SHP77 (cell line): ENCODE measurements around the gene KRCC1.
"Not testable (repeated sequence)": the region's sequence is repeated elsewhere in the genome, so short reads cannot be mapped to it uniquely, and the experiment has no call there.

Experiments
- DNase-seq, 2 experiments: peaks; one replicate each; lab custom pipeline; 2025; lab: John Stamatoyannopoulos, UW

KRCC1 gene

DNA sequence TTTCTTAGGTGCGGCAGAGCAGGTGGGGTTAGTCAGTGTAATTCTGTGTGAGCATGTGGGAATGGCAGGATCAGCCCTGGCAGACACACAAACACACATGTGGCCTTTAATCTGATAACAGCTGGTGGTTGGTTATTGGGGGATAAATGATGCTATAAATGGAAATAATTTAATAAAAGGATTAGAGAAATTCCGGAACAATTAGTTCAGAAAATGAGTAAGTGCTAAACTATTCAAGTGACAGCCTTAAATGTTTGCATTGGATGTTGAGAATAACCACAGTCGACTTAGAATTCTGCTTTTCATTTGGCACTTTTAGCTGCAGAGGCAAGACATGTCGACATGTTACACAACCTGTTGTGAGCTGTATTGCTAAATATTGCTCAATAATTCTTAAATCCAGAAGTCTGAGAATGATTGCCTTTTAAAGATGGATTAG, 19.3 kb upstream of the KRCC1 start:
- no peak for DNase-seq

DNA sequence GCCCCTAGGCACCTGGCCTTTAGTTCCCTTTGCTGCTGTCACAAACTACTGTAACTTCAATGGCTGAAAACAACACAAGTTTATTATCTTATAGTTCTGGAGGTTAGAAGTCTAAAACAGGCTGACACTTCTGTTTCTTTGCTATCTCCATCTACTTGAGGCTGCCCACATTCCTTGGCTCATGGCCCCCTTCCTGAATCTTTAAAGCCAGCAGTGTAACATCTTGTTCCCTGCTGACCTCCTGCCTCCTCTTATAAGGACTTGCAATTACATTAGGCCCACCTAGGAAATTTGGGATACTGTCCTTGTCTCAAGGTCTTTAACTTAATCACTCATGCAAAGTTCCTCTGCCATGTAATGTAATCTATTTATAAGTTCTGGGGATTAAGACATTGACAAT, 18.6 kb upstream of the KRCC1 start:
- DNase-seq = no peak

DNA sequence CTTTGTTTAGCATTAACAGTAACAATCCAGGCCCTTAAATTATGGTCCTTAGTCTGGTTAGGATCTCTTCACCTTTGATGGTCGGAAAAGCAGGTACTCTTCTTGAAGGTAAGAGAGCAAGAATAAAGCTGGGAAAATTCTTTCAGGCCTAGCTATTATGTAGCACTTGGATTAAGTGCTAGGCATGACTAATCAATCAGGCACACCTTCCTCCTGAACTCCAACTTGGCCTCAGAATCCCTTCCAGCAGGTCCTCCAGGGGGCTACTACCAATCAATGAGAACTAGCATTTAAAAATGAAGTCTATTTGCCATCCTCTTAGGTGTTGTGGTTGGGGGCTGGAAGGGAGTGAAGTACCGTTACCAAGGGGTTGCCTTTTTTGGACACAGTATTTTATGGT, 15.8 kb upstream of the KRCC1 start:
- DNase-seq = no peak

DNA sequence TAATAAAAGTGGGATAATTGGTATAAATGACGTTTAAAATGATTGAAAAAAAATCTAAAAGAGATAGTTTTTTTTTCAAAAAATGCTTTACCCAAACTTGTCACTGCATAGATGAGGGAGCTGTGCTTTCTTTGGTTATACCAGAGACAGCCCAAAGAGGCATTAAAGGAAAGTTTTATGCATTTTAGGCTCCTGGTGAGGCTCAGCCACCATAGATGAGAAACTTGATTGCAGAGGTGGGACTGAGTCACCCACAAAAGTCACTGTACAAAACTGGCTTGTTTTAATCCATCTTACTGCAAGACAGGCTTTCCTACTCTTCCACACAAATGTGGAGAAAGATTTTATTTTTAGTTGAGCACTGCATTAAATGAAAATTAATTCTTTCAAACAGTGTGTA, 14.5 kb upstream of the KRCC1 start:
- DNase-seq = no peak

DNA sequence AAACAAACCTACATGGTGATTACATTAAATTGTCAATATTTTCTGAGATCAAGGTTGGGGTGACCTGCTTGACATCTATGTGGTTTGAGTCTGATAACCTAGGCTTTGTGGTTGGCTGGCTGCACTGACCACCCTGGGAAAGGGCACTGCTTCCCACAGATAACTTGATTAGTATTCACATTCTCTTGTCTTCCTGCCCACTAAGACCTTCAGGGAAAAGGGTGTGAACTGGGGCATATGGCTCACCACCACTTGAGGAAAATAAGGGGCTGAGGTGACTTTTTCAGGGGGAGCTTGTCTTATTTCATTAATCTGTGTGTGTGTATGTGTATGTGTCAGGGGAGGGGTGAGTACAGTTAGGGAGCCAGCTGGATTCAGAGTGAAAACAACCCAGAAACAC, 13.5 kb upstream of the KRCC1 start:
- no peak for DNase-seq

DNA sequence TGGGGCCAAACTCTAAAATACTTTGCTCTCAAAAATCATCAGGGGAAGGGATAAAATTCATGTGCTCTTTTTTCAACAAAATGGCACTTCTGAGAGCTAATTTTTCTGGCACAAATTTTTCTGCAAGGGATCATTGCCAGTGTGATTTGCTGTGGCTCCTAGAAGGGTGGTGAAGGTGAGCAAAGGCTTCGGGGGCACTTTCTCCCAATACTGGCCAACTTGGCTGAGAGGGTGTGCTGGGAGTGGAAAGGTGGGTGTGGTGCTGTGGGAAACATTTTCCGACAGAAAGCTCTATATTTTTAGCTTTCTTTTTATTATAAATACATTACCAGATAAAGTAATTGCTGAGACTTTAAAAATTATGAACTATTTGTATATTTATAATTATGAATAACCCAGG, 12.5 kb upstream of the KRCC1 start:
- no peak for DNase-seq

DNA sequence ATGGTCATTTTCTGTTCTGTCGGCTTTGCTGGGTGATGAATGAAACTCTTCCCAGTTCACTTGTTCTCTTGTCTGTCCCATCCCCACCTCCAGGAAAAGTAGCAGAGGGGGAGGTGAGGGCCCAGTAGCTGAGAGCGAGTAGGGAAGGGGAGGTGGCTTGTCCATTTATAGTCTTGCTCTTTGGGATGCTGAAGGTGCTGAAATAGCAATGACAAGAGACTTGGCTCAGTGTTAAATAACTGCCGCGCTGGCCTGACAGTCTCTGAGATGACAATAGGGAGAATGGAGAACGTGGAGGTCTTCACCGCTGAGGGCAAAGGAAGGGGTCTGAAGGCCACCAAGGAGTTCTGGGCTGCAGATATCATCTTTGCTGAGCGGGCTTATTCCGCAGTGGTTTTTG, 12.0 kb upstream of the KRCC1 start, which contains the start of gene SMYD1:
TSS of gene SMYD1 (plus strand) at position 228 of the 400 bp plus-strand sequence. CDS start at position 268, 40 bp downstream.
- DNase-seq = no peak

DNA sequence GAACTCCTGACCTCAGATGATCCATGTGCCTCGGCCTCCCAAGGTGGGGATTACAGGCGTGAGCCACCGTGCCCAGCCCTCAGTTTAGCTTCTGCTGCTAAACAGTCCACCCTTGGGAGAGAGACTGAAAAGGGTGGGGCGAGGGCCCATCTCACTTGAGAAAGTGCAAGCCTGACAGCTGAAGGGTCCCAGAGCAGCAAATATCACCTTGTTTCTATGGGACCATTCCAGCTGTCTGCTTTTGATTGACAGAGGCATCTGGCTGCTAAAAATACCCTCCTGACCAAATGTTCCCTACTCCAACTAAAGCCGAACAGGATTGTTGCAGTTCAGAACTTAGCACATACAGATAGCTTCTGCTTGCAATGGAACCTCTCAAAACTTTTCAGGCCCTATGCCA, 11.6 kb upstream of the KRCC1 start:
- DNase-seq = no peak

DNA sequence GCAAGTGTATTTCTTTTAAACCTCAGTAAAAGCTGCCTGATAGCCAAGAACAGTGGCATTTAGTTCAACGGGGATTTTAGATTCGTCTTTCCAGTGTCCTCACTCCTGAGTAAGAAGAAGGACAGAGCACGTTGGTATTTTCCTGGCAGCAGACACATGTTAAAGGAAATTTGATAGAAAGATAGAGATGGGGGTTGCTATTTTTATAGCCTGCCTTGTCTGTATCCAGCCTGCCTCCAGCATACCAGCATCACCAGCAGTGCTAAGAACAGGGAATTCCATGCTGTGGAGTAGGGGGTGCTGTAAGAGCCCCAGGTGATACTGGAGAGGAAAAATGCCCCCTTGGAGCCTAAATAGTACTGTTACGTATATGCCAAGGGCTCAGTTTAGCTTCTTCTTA, 11.0 kb upstream of the KRCC1 start:
- no peak for DNase-seq

DNA sequence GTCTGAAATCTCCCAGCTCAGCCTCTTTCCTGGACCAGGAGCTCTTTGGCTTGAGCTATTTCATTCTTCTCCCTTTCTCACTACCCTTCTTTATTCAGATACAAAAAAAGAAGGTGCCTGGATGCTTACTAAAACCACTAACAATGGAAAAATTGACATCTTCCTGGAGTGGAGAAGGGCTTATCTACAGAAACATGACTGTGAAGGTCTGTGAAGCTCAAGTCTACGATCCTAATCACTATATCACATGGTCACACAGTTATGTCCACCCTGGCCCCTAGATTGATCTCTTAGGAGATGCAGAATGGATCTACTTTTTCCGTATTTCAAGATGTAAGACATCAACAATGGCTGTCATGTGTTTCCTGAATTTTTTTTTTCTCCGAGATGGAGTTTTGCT, 5.7 kb upstream of the KRCC1 start:
- DNase-seq = no peak

DNA sequence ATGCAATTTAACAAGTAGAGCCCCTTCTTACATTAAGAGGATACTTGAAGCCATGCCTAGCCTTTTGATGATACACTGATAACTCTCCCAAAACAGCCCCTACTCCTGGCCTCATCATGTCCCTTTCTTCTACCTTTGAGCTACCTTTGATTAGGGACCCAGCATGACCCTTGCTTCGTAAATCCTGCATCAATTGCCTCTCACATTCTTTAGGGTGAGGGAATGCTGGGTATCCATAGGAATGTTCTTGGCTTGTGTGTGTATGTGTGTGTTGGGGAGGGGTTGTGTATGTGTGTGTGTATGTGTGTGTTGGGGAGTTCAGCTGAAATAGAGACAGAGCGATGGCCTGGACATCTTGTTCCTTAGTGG, 5.3 kb upstream of the KRCC1 start:
- no peak for DNase-seq

DNA sequence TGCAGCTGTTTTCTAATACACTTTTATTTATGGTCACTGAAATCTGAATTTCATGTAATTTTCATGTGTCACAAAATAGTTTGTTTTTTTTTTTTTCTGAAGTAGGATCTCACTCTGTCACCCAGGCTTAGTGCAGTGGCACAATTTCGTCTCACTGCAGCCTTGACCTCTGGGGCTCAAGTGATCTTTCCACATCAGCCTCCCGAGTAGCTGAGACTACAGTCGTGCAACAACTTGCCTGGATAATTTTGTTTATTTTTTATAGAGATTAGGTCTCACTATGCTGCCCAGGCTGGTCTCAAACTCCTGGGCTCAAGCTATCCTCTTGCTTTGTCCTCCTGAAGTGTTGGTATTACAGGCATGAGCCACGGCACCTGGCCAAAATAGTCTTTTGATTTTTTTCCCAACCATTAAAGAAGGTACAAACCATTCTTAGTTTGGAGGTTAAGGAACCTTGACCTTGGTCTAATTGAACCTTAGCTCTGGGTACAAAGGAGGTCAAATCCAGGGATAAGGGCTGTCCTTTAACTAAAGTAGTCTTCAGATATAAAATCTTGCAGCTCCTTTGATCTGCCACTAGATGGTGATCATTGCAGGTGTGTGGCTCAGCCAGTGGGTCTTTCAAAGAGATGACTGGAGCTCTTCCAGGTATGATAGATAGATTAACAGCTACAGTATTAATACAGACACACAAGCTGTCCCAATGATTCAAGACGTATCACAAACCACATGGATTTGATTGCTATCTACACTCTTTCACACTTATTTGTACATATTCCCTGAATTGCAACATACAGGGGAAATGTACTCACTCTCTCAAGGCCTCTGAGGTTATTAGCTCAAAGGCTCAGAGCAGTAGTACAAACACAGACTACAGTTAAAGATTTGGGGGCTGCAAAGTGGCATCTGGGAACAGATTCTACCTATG, 4.7 kb upstream of the KRCC1 start:
- DNase-seq = peak; percentile 11 to 51

DNA sequence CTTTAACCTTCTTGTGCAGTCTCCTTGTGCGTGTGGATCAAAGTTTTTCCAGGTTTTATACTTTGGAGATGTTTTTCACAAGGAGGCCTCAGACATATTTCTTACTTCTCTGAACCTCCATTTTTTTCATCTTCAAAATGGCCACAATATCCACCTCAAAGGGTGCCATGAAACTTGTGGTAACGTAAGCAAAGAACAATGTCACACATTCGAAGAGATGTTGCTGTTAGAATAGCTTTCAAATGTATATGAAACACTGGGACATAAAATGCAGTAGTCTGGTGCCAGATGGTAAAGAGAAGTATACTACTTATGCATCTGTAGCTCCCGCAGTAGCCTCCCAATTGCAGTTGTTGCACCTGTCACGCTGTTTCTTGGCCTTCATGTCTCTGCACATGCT, 2.6 kb upstream of the KRCC1 start:
- DNase-seq = no peak

DNA sequence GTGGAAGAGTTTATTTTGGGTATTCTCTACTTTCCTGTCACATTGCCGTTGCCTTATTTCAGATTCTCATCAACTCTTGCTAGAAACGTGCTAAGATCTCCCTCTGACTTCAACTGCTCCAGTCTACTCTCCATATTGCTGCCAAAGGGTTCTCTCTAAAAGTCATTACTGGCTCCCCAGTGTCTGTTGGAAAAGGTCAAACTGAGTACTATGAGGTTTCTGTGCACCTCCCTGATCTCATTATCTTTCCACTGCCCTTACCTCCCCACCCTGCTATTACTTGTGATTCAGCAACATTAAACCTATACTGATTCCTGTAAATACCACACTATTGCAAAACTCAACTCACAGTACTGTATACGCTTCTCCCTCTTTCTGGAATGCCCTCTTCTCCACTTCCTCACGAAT, 1.9 kb upstream of the KRCC1 start:
- DNase-seq = no peak

DNA sequence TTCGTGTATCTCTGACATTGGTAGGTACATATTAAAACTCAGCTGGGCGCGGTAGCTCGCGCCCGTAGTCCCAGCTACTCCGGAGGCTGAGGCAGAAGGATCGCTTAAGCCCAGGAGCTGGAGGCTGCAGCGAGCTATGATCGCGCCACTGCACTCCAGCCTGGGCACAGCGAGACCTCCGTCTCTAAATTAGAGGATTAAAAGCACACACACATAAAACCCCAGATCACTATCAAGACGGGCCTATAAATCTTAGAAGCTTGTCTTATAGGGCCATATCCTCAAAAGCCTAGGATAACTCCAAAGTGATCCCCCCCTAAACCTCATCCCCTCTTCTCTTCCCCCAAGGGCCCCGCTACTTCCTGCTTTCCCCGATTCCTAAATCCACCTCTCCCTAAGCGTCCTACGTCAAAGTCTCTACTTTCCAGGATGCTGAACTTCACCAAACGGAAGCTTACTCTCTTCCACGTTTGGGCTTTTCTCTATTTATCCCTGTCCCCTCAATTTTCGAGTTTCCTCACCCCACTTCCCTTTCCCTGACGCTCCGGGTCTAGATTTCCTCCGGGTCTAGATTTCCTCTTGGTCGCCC, 707 bp downstream of the KRCC1 start:
- DNase-seq = peak in 1 of 2 experiments; percentile 26

DNA sequence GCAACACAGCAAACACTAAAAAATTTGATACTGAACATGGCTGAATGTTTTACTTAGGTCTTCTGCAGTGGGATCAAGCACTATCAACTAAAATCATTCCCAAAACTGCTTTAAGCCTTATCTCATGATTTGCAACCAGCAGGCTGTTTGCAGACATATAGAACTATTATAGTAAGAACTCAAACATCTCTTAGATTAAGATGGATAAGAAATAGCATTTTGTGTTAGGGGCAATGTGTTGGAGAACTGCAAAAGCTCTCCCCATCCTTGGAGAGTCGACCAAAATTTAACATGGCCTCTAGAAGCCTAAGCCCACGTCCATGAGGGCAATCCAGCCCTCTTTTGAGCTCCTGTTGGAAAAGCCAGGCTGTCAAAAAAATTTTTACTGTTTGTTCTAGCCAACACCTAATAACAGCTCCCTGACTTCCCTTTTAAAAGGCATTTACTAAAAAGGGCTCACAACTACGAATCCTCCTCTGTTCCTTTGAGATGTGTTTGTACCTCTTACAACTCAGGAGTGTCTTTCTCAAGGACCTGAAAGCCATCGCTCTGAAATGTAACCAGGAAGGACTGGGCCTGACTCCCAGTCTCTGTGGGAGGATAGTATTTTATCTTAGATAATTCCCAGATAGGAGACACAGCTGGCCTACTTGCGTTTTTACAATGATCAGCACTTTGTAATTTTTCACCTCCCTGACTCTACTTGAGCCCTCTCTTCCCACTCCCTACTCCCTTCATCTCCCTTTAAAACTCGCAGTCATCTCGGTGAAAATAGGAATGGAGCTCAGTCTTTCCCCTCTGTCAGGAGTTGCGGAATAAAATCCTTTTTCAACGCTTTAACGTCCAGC, 1.4 kb downstream of the KRCC1 start:
- DNase-seq = no peak

DNA sequence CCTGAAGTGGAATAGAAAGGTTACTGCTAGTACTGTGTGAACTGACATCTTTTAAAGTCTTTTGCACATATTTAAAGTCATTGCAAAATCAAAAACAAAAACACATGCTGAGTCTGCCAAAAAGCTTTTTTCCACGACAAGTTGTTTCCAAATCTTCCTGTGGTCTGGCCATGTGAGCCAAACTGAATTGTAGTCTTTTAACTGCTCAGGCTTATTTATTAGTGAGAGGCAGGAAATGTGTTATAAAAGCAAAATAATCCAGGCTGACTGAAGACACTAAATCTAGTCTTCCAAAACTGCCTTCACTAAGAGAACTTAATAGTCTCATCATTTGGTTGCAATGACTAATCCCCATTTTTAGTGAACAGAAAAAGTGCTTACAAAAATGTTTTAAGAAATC, 2.3 kb downstream of the KRCC1 start:
- no peak for DNase-seq

DNA sequence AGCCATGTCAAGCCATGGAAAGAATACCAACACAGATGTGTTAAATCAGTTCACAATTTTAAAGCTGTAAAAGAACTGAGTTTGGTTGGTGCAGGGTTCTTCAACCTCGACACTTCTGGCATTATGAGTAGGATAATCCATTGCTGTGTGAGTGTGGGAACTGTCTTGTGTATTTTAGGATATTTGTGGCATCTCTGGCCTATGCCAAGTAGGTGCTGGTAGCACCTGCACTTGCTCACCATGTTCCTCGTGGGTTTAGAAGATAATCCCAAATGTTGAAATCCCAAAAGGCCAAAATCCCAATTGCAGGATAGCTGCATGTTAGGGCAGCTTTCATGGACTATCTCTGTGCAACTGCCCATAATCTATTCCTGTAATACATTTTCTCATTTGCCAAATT, 3.8 kb downstream of the KRCC1 start:
- no peak for DNase-seq

DNA sequence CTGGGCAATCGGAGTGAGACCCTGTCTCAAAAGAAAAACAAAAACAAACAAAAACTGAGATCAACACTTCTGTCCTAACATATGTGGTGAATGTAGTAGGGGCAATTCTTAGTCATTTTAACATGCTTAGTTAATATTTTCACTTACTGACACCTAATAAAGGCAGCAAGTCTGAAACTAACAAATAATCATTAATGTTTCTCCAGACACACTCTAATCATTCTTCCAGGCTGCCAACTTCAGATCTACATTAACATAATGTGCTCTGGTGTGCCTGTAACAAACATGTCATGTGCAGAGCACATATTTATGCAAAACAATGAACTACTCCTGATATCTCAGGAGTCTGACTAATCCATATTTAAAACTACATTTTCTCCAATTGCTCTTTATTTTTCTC, 6.0 kb downstream of the KRCC1 start:
- DNase-seq = no peak

DNA sequence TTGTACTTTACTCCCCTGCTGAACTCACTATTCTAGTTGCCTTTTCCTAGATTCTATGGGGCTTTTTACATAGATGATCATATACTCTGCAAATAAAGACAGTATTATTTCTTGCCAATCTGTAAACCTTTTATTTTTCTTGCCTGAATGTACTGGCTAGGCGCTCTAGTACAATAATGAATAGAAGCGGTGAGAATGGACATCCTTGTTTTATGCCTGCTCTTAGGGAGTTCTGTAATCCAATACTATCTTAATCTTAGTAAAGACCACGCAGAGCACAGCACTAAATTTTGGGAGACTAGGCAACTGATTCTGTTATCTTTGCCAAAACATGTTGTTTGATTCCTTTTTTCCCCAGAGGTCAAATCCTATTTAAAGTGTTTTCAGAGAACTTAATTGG, 7.0 kb downstream of the KRCC1 start:
- no peak for DNase-seq

DNA sequence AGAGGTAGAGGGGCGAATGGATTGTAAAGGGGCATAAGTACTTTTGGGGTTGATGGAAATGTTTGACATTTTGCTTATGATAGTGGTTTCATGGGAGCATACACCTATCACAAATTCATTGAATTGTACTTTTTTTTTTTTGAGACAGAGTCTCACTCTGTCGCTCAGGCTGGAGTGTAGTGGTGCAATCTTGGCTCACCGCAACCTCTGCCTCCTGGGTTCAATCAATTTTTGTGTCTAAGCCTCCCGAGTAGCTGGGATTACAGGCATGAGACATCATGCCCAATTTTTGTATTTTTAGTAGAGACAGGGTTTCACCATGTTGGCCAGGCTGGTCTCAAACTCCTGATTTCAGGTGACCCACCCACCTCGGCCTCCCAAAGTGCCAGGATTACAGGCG, 10.0 kb downstream of the KRCC1 start:
- DNase-seq = not testable (repeated sequence)

DNA sequence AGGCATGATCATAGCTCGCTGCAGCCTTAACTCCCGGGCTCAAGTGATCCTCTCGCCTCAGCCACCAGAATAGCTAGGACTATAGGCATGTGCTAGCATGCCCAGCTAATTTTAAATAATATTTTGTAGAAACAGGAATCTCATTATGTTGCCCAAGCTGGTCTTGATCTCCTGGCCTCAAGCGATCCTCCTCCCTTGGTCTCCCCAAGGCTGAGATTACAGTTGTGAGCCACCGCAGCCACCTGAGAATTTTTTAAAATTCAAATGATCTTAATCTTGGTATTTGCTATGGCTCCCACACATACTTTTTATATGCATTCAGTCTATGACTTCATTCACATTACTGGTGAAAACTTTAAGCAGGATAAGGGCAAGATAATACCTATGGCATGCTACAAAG, 13.1 kb downstream of the KRCC1 start:
- no peak for DNase-seq
